HCT116 (cell line): ENCODE data around the gene PRICKLE1. TPM values are rescaled to one million over a fixed set of nuclear protein-coding genes. Genes with fewer than 3 reads are reported as not detected.

Experiments
- ATAC-seq: fragments of 200-7000 bp; cut with Tn5 transposase; 2 replicates; pipeline ENCODE4 v1.9.1; 2020; ENCODE audit warnings: mild to moderate bottlenecking, moderate library complexity
- BruUV-seq: library from RNA; stranded (reverse); fragments of 400-500 nt; replicated peaks from 2 replicates; lab custom pipeline; 2021; lab: Mats Ljungman, UMichigan
- CTCF ChIA-PET: fragments of 300-600 bp; sonication (Branson Sonifier 250); formaldehyde crosslinking; loops from one replicate; lab custom pipeline; 2021; ENCODE audit warnings: antibody characterized with exemption; lab: Charles Lee
- POLR2A ChIA-PET: fragments of 300-600, 350-600 bp; sonication (Branson Sonifier 250); formaldehyde crosslinking; loops from one replicate; lab custom pipeline; 2021; ENCODE audit warnings: antibody characterized with exemption; lab: Charles Lee
- RAD21 ChIA-PET, 2 experiments: fragments of 300-600 bp; sonication (Branson Sonifier 250); formaldehyde crosslinking; loops; one replicate each; lab custom pipeline; 2023; ENCODE audit warnings: low total read pairs in 2 of 2; ENCODE audit not compliant: uncharacterized antibody in 2 of 2, unreplicated experiment in 2 of 2, low non-redundant PET in 1 of 2; lab: Charles Lee
- DNase-seq: peaks from one replicate; pipeline ENCODE4 v3.0.0-alpha.2; 2010; ENCODE audit warnings: low read depth, low spot score
- H2AFZ ChIP-seq: fragments of 200-600 bp; shearing (Covaris generic), sonication (generic); 2 replicates; pipeline ENCODE4 v1.6.1; 2017; ENCODE audit warnings: low read depth, mixed run types, mixed read lengths, antibody characterized with exemption, low read length; ENCODE audit not compliant: poor library complexity, severe bottlenecking
- H3K27ac ChIP-seq: 2 replicates; pipeline ENCODE4 v1.5.1; 2012; ENCODE audit warnings: low read depth, low read length
- H3K27me3 ChIP-seq: fragments of 200-600 bp; sonication (generic); 2 replicates; pipeline ENCODE4 v1.6.1; 2016; ENCODE audit warnings: mixed run types, low read length, mixed read lengths; ENCODE audit not compliant: insufficient read depth
- H3K36me3 ChIP-seq, 2 experiments: fragments of 200-500 bp in 1 of 2; fragments of 200-600 bp in 1 of 2; sonication (Bioruptor generic) in 1 of 2; sonication (generic) in 1 of 2; 2 replicates each; pipeline versions ENCODE4 v1.5.1 to v1.6.1; 2014 to 2016; ENCODE audit warnings: low read length in 2 of 2, inconsistent platforms in 1 of 2, mixed read lengths in 1 of 2, mixed run types in 1 of 2; ENCODE audit not compliant: insufficient read depth in 2 of 2, control insufficient read depth in 1 of 2
- H3K4me1 ChIP-seq, 2 experiments: fragments of 200-600 bp in 1 of 2; sonication (generic) in 1 of 2; 2 replicates each; pipeline versions ENCODE4 v1.5.1 to v1.6.1; 2012 to 2017; ENCODE audit warnings: low read length in 2 of 2, inconsistent platforms in 1 of 2, mild to moderate bottlenecking in 1 of 2, mixed read lengths in 1 of 2, mixed run types in 1 of 2, moderate library complexity in 1 of 2; ENCODE audit not compliant: insufficient read depth in 2 of 2, control insufficient read depth in 1 of 2
- H3K4me2 ChIP-seq: fragments of 200-600 bp; sonication (generic); 2 replicates; pipeline ENCODE4 v1.6.1; 2017; ENCODE audit warnings: mixed run types, low read length, mixed read lengths
- H3K4me3 ChIP-seq, 2 experiments: fragments of 200-600 bp in 1 of 2; sonication (generic) in 1 of 2; replicated peaks in 1 of 2; 2 replicates each; pipeline ENCODE4 v1.5.1; 2011 to 2016; ENCODE audit warnings: low read length in 2 of 2, control low read depth in 1 of 2, low read depth in 1 of 2, mild to moderate bottlenecking in 1 of 2, mixed read lengths in 1 of 2, mixed run types in 1 of 2
- H3K79me2 ChIP-seq: fragments of 200-600 bp; sonication (generic); 2 replicates; pipeline ENCODE4 v1.6.1; 2017; ENCODE audit warnings: mild to moderate bottlenecking, mixed run types, low read length, moderate library complexity, mixed read lengths; ENCODE audit not compliant: insufficient read depth
- H3K9ac ChIP-seq: fragments of 200-600 bp; sonication (generic); 2 replicates; pipeline ENCODE4 v1.6.1; 2016; ENCODE audit warnings: low read length, mixed read lengths
- H3K9me2 ChIP-seq: fragments of 200-600 bp; sonication (generic), shearing (Covaris generic); 2 replicates; pipeline ENCODE4 v1.6.1; 2017; ENCODE audit warnings: mixed run types, mild to moderate bottlenecking, moderate library complexity; ENCODE audit not compliant: insufficient read depth
- H3K9me3 ChIP-seq, 2 experiments: fragments of 200-500 bp in 1 of 2; fragments of 200-600 bp in 1 of 2; sonication (Bioruptor generic) in 1 of 2; sonication (generic) in 1 of 2; 2 replicates each; pipeline ENCODE4 v1.6.1; 2014 to 2017; ENCODE audit warnings: low read length in 2 of 2, mixed read lengths in 2 of 2, inconsistent platforms in 1 of 2, low read depth in 1 of 2, mild to moderate bottlenecking in 1 of 2, mixed run types in 1 of 2, moderate library complexity in 1 of 2; ENCODE audit not compliant: control insufficient read depth in 1 of 2, insufficient read depth in 1 of 2
- H4K20me1 ChIP-seq: fragments of 200-600 bp; sonication (generic), shearing (Covaris generic); 2 replicates; pipeline ENCODE4 v1.6.1; 2017; ENCODE audit warnings: mixed run types, mild to moderate bottlenecking, moderate library complexity; ENCODE audit not compliant: insufficient read depth
- ATF3 ChIP-seq: IDR thresholded peaks from 2 replicates; pipeline ENCODE4 v1.6.1; 2012
- CBX3 ChIP-seq: IDR thresholded peaks from 2 replicates; pipeline ENCODE4 v1.6.1; 2012; ENCODE audit warnings: low read depth
- CEBPB ChIP-seq: IDR thresholded peaks from 2 replicates; pipeline ENCODE4 v1.6.1; 2012; ENCODE audit warnings: low read depth
- FOSL1 ChIP-seq: IDR thresholded peaks from 2 replicates; pipeline ENCODE4 v1.6.1; 2012; ENCODE audit warnings: low read depth
- JUND ChIP-seq: IDR thresholded peaks from 2 replicates; pipeline ENCODE4 v1.6.1; 2012
- POLR2A ChIP-seq: IDR thresholded peaks from 2 replicates; pipeline ENCODE4 v1.7.0; 2011; ENCODE audit warnings: borderline replicate concordance; ENCODE audit not compliant: insufficient read depth, insufficient read length; ENCODE audit errors: extremely low read depth
- RAD21 ChIP-seq: IDR thresholded peaks from 2 replicates; pipeline ENCODE4 v1.6.1; 2012; ENCODE audit warnings: low read depth, mild to moderate bottlenecking
- SRF ChIP-seq: IDR thresholded peaks from 2 replicates; pipeline ENCODE4 v1.6.1; 2012; ENCODE audit warnings: low read depth
- ZNF274 ChIP-seq: fragments of 200-500 bp; sonication (Bioruptor generic); IDR thresholded peaks from 2 replicates; pipeline ENCODE4 v1.6.1; 2014; ENCODE audit warnings: mild to moderate bottlenecking, low read depth, low read length, inconsistent platforms
- intact Hi-C: fragments of 100-400 bp; cut with micrococcal nuclease; formaldehyde crosslinking; loops from 2 replicates; pipeline ENCODE4 v1.10.0; 2022
- total RNA-seq: library from RNA; stranded (reverse); gene quantifications from one replicate; pipeline ENCODE4 v1.2.1, GENCODE V29; 2021; ENCODE audit not compliant: unreplicated experiment
- TF ChIP-seq, protein P1 (sequence below): IDR thresholded peaks from 2 replicates; pipeline ENCODE4 v1.6.1; 2011; ENCODE audit warnings: mild to moderate bottlenecking, low read length, moderate library complexity; ENCODE audit not compliant: insufficient replicate concordance; ENCODE audit errors: extremely low read depth
- TF ChIP-seq, protein P2 (sequence below): IDR thresholded peaks from 2 replicates; pipeline ENCODE4 v1.6.1; 2012; ENCODE audit warnings: low read depth

The PRICKLE1 gene
- total RNA-seq, 1 experiment from 2014 or later, result 1.3 TPM

DNA sequence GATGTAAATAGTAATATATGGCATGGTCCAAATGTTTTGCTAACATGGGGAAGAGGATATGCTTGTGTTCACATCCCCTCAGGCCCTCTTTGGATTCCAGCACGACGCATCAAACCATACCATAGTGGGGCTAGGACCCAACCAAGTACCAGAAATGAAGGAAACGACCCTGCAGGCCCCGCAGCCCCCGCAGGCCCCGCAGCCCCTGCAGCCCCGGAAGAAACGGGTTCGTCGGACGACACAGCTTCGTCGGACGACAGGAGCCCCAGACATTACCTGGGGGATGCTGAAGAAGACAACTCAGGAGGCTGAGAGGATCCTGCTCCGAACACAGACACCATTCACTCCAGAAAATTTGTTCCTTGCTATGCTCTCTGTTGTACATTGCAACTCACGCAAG, 143.7 kb downstream of the PRICKLE1 start:
- Histone ChIP-seq H3K79me2 (no peaks in the 10 kb centered on the region), H3K9me2 (no peaks in the 10 kb centered on the region), H3K4me3 (no peak overlapping the region), H3K9me3 (no peaks in the 10 kb centered on the region), H3K27me3 (no peaks in the 10 kb centered on the region), H3K9ac (no peak overlapping the region), H3K36me3 (peaks cover 0 to 4% of the 10 kb centered on the region in 2 experiments; a peak in 2 of 4 replicates), H4K20me1 (no peaks in the 10 kb centered on the region), H3K4me2 (no peak overlapping the region), H3K27ac (no peak overlapping the region), H3K4me1 (no peaks in the 10 kb centered on the region), H2AFZ (no peak overlapping the region)
- intact Hi-C loops, result no loop called here
- ChIA-PET POLR2A (no interaction called here), CTCF (no interaction called here), RAD21 (no interaction called here)
- ATAC-seq, result no peak
- TF ChIP-seq, protein P1, sequence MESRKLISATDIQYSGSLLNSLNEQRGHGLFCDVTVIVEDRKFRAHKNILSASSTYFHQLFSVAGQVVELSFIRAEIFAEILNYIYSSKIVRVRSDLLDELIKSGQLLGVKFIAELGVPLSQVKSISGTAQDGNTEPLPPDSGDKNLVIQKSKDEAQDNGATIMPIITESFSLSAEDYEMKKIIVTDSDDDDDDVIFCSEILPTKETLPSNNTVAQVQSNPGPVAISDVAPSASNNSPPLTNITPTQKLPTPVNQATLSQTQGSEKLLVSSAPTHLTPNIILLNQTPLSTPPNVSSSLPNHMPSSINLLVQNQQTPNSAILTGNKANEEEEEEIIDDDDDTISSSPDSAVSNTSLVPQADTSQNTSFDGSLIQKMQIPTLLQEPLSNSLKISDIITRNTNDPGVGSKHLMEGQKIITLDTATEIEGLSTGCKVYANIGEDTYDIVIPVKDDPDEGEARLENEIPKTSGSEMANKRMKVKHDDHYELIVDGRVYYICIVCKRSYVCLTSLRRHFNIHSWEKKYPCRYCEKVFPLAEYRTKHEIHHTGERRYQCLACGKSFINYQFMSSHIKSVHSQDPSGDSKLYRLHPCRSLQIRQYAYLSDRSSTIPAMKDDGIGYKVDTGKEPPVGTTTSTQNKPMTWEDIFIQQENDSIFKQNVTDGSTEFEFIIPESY, result no peak
- no peak for TF ChIP-seq ZNF274
- BruUV-seq, result no TSS peak
- DNase-seq, result no peak

DNA sequence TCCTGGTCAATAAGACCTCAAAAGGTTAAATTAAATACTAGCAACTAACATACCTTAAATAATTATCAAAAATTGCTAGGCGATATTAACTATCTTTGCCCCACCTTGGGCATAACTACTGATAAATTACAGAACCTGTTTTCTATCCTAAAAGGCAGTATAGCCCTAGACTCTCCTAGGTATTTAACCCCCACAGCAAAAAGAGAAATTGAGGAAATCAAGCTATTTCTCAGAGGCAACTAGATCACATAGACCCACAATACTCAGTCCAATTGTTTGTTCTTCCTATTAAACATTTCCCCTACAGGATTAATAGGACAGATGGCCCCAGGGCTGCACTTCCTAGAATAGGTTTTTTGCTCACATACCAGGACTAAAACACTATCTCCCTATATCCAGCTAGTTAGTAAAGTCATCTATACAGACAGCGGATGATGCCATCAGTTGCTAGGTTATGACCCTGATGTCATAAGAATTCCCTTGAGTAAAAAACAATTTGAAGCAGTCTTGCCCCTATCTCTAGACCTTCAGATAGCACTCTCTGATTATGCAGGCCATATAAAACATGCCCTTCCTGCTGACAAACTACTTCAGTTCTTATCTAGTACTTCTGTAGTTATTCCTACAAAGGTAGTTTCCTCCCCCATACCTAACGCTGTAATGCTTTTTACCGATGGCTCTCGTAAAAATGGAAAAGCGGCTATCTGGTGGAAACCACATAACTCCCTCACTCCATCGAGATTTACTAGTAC, 145.2 kb downstream of the PRICKLE1 start:
- Histone ChIP-seq H3K36me3 (peaks cover 0 to 4% of the 10 kb centered on the region in 2 experiments; a peak in 2 of 4 replicates), H3K4me3 (no peak overlapping the region), H3K27me3 (no peaks in the 10 kb centered on the region), H2AFZ (no peak overlapping the region), H4K20me1 (no peaks in the 10 kb centered on the region), H3K79me2 (no peaks in the 10 kb centered on the region), H3K27ac (no peak overlapping the region), H3K9ac (no peak overlapping the region), H3K9me2 (no peaks in the 10 kb centered on the region), H3K9me3 (no peaks in the 10 kb centered on the region), H3K4me2 (no peak overlapping the region), H3K4me1 (no peaks in the 10 kb centered on the region)
- ChIA-PET RAD21 (no interaction called here), CTCF (no interaction called here), POLR2A (no interaction called here)
- DNase-seq (no peak), ATAC-seq (no peak)
- no TSS peak for BruUV-seq
- intact Hi-C loops, result no loop called here
- no peak for TF ChIP-seq ATF3
- TF ChIP-seq, protein P1, result no peak
- TF ChIP-seq CBX3, result no peak
- TF ChIP-seq CEBPB, result no peak
- no peak for TF ChIP-seq FOSL1
- TF ChIP-seq SRF, result no peak
- TF ChIP-seq JUND, result no peak
- TF ChIP-seq, protein P2, sequence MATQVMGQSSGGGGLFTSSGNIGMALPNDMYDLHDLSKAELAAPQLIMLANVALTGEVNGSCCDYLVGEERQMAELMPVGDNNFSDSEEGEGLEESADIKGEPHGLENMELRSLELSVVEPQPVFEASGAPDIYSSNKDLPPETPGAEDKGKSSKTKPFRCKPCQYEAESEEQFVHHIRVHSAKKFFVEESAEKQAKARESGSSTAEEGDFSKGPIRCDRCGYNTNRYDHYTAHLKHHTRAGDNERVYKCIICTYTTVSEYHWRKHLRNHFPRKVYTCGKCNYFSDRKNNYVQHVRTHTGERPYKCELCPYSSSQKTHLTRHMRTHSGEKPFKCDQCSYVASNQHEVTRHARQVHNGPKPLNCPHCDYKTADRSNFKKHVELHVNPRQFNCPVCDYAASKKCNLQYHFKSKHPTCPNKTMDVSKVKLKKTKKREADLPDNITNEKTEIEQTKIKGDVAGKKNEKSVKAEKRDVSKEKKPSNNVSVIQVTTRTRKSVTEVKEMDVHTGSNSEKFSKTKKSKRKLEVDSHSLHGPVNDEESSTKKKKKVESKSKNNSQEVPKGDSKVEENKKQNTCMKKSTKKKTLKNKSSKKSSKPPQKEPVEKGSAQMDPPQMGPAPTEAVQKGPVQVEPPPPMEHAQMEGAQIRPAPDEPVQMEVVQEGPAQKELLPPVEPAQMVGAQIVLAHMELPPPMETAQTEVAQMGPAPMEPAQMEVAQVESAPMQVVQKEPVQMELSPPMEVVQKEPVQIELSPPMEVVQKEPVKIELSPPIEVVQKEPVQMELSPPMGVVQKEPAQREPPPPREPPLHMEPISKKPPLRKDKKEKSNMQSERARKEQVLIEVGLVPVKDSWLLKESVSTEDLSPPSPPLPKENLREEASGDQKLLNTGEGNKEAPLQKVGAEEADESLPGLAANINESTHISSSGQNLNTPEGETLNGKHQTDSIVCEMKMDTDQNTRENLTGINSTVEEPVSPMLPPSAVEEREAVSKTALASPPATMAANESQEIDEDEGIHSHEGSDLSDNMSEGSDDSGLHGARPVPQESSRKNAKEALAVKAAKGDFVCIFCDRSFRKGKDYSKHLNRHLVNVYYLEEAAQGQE, result no peak
- no peak for TF ChIP-seq RAD21
- no peak for TF ChIP-seq POLR2A
